Measurements from ENCODE around the gene GAPDH. TPM values are rescaled to one million over a fixed set of nuclear protein-coding genes. Genes with fewer than 3 reads are reported as not detected.
"Not testable (repeated sequence)": the region's sequence is repeated elsewhere in the genome, so short reads cannot be mapped to it uniquely, and the experiment has no call there.

GAPDH gene
- total RNA-seq, result 6,260 and 7,673 TPM in 2 replicates

- peak within 1 kb of the TSS; percentile 99 for H3K4me3 ChIP-seq (ENCODE audit: low read depth, low read length)
- TF ChIP-seq CTCF (conservative IDR thresholded peaks at IDR 0.05; ENCODE audit: low read depth, low read length), result no peak
- DNase-seq (ENCODE audit: low read depth), result no peak
Observed at GRCh38 chr12:6533923-6534694, at the start of gene GAPDH. TSS of gene GAPDH (plus strand) at chr12:6534517. CDS start at chr12:6534833, 316 bp downstream.

GRCh38 chr12:6488240-6488639, 46.1 kb upstream of the GAPDH start:
- DNase-seq (ENCODE audit: low read depth), result no peak
- TF ChIP-seq CTCF (conservative IDR thresholded peaks at IDR 0.05; ENCODE audit: low read depth, low read length), result no peak
- H3K4me3 ChIP-seq (ENCODE audit: low read depth, low read length), result no peak overlapping the region

- DNase-seq (ENCODE audit: low read depth), result no peak
- H3K4me3 ChIP-seq (ENCODE audit: low read depth, low read length), result no peak overlapping the region
- no peak for TF ChIP-seq CTCF (conservative IDR thresholded peaks at IDR 0.05; ENCODE audit: low read depth, low read length)
Observed at GRCh38 chr12:6489449-6489848, 44.9 kb upstream of the GAPDH start.

- not testable (repeated sequence) for DNase-seq (ENCODE audit: low read depth); H3K4me3 ChIP-seq (ENCODE audit: low read depth, low read length)
Observed at GRCh38 chr12:6490673-6491072, 43.6 kb upstream of the GAPDH start.

GRCh38 chr12:6492838-6493496, 41.4 kb upstream of the GAPDH start, which contains the start of gene MRPL51:
TSS of gene MRPL51 (minus strand) at chr12:6493262. CDS start at chr12:6493136, 126 bp downstream.
- peak; percentile 41 for DNase-seq (ENCODE audit: low read depth)
- H3K4me3 ChIP-seq (ENCODE audit: low read depth, low read length), result peak within 1 kb of the TSS; percentile 99
- TF ChIP-seq CTCF (conservative IDR thresholded peaks at IDR 0.05; ENCODE audit: low read depth, low read length), result no peak

GRCh38 chr12:6493497-6494257, 40.6 kb upstream of the GAPDH start, which contains the start of gene NCAPD2:
TSS of gene NCAPD2 (plus strand) at chr12:6494102. CDS start at chr12:6495099, 997 bp downstream.
- no peak for TF ChIP-seq CTCF (conservative IDR thresholded peaks at IDR 0.05; ENCODE audit: low read depth, low read length)
- H3K4me3 ChIP-seq (ENCODE audit: low read depth, low read length), result peak within 1 kb of the TSS; percentile 99
- peak; percentile 56 for DNase-seq (ENCODE audit: low read depth)

GRCh38 chr12:6494258-6494743, 40.0 kb upstream of the GAPDH start:
- no peak for DNase-seq (ENCODE audit: low read depth)
- H3K4me3 ChIP-seq (ENCODE audit: low read depth, low read length), result peak overlapping the region; percentile 99
- peak; percentile 24 for TF ChIP-seq CTCF (conservative IDR thresholded peaks at IDR 0.05; ENCODE audit: low read depth, low read length)
